ENCODE measurements around the gene FBXO5.

FBXO5 gene

GRCh38 chr6:152942319-152942869, 40.4 kb downstream of the FBXO5 start:
- no peak for DNase-seq (ENCODE audit: extremely low read depth, low read depth)
- no peak for TF ChIP-seq CTCF (IDR thresholded peaks at IDR 0.05; ENCODE audit: low read depth, low read length, missing control alignments)
- no peak overlapping the region for H3K4me3 ChIP-seq (replicated peaks; ENCODE audit: low read depth, low read length)

GRCh38 chr6:152941746-152942145, 41.1 kb downstream of the FBXO5 start:
- DNase-seq (ENCODE audit: extremely low read depth, low read depth) = no peak
- no peak for TF ChIP-seq CTCF (IDR thresholded peaks at IDR 0.05; ENCODE audit: low read depth, low read length, missing control alignments)
- no peak overlapping the region for H3K4me3 ChIP-seq (replicated peaks; ENCODE audit: low read depth, low read length)

- no peak for TF ChIP-seq CTCF (IDR thresholded peaks at IDR 0.05; ENCODE audit: low read depth, low read length, missing control alignments)
- H3K4me3 ChIP-seq (replicated peaks; ENCODE audit: low read depth, low read length) = no peak overlapping the region
- DNase-seq (ENCODE audit: extremely low read depth, low read depth) = no peak
These were observed 50.0 kb downstream of the FBXO5 start for GRCh38 chr6:152932865-152933264.

- no peak for TF ChIP-seq CTCF (IDR thresholded peaks at IDR 0.05; ENCODE audit: low read depth, low read length, missing control alignments)
These were observed 60.1 kb downstream of the FBXO5 start for GRCh38 chr6:152922706-152923105.

More at GRCh38 chr6:152922706-152923105, 60.1 kb downstream of the FBXO5 start:
- no peak overlapping the region for H3K4me3 ChIP-seq (replicated peaks; ENCODE audit: low read depth, low read length)
- DNase-seq (ENCODE audit: extremely low read depth, low read depth) = no peak

Data from HFF-Myc (cell line).